EL (cell line): ENCODE measurements around the gene APOL4.
A peak's percentile ranks its signal among the peaks of the same experiment; 100 is the strongest.

Experiments
- DNase-seq: peaks from one replicate; pipeline ENCODE4 v3.0.0-alpha.2; 2016

The APOL4 gene

DNA sequence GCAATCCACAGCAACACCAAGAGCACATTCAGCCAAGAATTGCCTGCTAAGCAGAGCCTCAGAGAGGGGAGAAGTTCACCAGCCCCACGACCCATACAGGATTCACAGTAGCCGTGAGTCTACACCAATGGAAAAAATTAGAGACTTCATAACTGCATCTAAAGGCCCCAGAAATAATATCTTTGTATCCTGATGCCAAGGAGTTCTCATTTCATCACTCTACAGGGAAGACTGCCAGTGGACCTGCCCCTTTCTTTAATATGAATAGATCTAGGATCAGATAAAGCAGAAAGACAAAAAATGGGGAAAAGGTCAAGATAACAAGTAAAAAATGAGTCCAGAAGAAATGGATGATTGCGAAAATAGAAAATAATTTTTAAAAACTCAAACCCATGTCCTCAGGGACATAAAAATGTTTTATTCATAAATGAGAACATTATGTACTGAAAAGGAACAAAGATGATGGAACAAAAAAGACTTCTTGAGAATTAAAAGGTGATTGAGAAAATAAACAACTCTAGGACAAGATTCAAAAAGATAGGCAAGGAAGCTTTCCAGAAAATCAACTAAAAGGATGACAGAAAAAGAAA, 50.5 kb downstream of the APOL4 start:
- no peak for DNase-seq

DNA sequence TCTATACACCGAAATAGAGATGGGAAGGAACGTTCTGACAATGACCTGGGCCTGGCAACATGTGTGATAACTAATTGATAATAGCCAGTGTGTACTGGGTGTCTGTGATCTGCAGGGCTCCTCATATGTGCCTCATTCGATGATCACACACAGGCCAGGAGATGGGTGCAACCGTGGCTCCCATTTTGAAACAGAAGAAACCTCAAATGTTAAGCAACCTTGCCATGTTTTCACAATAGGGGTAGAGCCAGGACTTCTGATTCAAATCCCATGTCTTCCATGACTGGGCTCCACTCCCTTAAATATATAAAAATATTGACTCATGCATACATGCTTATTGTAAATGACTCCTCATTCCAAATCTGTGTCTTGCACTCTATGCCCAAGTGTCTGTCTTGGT, 52.2 kb downstream of the APOL4 start:
- no peak for DNase-seq

DNA sequence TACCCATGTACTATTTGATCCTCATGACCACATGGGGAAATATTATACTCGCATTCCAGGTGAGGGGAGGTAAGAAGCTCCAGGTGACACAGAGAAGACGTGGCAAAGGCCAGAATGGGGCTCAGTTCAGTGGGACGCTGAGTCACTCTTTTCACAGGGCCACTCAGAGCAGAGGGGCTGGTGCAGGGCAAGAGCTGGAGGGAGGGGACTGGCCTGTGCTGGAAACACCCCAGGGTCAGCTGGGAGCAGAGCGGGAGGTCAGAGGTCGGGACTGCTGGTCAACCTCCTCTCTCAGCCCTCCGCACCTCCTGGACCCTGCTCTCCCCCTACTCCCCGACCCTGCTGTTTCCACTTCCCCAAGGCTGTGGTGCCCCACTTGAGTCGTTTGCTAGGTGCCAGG, 53.2 kb downstream of the APOL4 start:
- DNase-seq, result no peak

DNA sequence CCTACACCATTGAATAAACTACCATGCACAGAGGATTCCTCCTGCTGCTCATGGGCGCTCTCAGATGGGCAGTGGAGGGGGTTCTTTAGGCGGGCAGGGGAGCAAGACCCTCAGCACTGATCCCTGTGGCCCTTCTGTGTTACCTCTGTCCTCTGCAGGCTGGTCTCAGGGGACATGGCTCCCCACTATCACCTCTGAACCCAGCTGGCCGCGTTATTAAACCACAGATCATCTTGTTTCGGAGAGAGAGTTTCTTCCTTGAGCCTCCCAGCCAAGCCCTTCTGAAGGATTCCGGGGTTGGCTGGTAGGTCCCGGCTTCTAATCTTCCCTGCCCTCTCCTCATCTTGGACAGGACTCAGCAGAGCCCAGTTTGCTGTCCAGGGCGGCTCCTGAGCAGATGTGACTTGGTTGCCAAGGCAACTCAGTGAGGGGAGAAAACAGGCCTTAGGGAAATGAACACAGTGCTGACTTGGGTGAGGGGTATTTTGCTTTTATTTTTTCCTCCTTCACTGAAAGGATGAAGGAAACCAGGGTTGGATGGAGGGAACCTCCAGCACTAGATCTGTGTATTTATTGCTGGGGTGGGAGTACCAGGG, 54.3 kb downstream of the APOL4 start:
- no peak for DNase-seq

DNA sequence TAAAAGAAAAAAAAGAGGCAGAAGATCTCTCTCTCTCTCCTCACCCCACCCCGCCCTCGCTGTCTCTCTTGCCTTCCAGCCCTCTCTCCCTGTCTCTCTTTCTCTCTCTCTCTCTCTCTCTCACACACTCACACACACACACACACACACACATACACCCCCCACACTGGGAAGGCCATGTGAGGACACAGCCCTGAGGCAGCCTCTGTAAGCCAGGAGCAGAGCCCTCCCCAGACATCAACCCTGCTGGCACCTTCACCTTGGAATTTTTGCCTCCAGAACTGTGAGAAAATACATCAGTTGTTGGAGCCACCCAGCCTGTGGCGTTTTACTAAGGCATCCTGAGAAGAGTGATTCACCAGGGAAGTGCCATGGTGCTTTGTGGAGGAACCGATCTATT, 55.7 kb downstream of the APOL4 start:
- DNase-seq, result peak; percentile 43

DNA sequence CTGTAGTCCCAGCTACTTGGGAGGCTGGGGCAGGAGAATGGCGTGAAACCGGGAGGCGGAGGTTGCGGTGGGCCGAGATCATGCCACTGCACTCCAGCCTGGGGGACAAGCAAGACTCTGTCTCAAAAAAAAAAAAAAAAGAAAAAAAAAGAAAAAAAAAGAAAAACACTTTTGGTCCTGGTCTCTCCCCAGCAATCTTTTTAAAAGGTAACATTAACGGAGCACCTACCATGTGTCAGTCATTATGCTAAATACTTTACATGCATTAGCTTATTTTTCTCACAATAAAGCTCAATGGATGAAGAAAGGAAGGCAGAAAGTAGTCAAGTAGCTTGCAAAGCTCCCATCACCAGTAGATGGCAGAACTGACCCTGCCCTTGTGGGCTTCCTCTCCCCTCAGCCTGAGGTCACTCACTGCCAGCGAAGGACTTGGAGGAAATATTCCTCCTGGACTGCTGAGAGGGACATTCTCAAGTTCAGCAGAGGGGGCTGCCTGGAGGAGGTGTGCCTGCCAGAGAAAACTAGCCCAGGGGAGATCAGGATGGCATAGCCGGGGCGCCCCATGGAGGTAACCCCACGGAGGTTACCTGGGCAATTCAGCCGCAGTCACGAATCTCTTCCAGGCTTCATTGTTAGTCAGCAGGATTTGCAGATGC, 56.6 kb downstream of the APOL4 start:
- DNase-seq, result peak; percentile 76

DNA sequence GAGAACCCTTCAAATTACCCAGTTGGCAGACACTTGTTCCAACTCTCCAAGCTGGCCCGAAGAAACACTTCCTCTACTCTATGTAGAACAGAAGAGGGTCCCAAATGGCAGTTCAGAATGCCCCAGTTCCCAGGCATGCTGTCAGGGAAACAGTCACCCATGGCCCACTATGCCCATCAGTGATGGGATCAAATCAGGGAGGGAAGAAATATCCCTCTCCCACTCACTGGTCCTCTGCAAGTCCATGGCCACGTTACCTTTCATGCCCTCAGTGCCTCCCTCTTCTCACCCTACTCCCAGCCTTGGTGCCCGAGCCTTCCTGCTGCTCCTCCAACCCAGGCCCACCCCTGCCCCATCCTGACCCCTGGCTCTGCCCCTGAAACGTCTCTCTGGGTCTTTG, 57.7 kb downstream of the APOL4 start:
- no peak for DNase-seq

DNA sequence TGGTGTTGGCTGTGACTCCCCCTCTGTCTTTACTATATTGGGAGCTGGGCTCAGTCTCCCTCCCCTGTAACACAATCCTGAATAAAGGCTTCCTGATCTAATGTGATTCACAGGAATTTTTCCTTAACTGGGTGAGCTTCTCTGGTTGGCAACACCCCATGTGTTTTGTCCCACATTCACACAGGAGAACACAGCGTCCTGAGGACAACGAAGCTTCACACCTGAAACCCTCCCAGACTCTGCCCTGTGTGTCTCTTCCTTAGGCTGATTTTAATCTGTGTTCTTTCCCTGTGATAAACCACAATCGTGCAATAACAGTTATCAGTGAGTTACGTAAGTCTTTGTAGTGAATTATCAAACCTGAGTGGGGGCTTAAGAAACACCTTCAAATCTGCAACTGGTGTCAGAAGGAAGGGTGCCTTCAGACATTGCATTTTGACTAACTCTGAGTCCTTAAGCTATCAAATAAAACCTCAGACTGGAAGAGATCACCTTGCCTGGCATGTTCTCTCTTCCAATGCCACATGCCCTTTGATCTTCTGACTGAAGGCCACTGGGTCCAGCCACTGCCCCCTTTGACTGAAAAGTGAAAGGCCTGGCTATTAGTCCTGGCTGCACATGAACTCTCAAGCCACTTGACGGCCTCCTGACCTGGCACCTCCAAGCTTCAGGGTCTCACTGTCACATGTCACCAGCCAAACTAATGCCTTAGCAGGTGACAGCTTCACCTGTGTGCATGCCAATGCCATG, 58.4 kb downstream of the APOL4 start:
- DNase-seq, result no peak

DNA sequence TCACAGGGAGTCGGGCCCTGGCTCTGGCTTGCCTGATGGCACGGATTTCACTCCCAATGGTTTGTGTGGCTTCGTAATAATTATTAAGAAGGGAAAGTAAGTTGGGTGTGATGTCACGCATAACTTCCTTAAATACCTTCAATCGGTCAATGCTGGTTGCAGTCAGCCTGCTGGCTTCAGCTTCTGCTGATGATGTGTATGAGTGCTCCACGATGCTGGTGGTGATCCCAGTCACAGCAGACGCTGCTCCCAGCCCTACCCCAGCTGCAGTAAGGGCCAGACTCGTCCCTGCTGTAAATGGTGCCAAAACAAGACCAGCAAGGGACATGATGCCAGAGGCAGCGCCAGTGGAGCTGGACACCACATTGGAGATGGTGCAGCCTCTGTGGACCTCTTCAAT, 60.1 kb downstream of the APOL4 start:
- no peak for DNase-seq
